Activated CD4-positive, alpha-beta T cell treated with anti-CD3 and anti-CD28 coated beads for 36 hours (primary cell): ENCODE results near the gene PNPLA1. TPM values are rescaled to one million over a fixed set of nuclear protein-coding genes. Genes with fewer than 3 reads are reported as not detected.

Source experiments
- ATAC-seq: fragments of 200-7000 bp; cut with Tn5 transposase; one replicate; pipeline ENCODE4 v1.10.0; 2021; ENCODE audit warnings: mild to moderate bottlenecking, moderate library complexity
- CTCF ChIA-PET: fragments of 350-600 bp; sonication (Branson Sonifier 250); formaldehyde crosslinking; loops from one replicate; lab custom pipeline; 2021; ENCODE audit warnings: antibody characterized with exemption; lab: Charles Lee
- POLR2A ChIA-PET: fragments of 350-600 bp; sonication (Branson Sonifier 250); formaldehyde crosslinking; loops from one replicate; lab custom pipeline; 2021; ENCODE audit warnings: antibody characterized with exemption, inconsistent platforms; lab: Charles Lee
- DNase-seq: peaks from one replicate; pipeline ENCODE4 v3.0.0-alpha.2; 2020
- H3K27ac Mint-ChIP-seq: one replicate; pipeline ENCODE4 v1.8.0; 2021; ENCODE audit warnings: mixed read lengths
- H3K27me3 Mint-ChIP-seq: one replicate; pipeline ENCODE4 v1.8.0; 2021; ENCODE audit warnings: mixed read lengths
- H3K36me3 Mint-ChIP-seq: one replicate; pipeline ENCODE4 v1.8.0; 2021; ENCODE audit warnings: low read depth, mixed read lengths
- H3K4me1 Mint-ChIP-seq: one replicate; pipeline ENCODE4 v1.8.0; 2021; ENCODE audit warnings: mixed read lengths
- H3K4me3 Mint-ChIP-seq: one replicate; pipeline ENCODE4 v1.8.0; 2021; ENCODE audit warnings: mild to moderate bottlenecking, moderate library complexity, mixed read lengths
- H3K9me3 Mint-ChIP-seq: one replicate; pipeline ENCODE4 v1.8.0; 2021; ENCODE audit warnings: low read depth, mixed read lengths
- intact Hi-C, 2 experiments: fragments of 100-400 bp; cut with DNase I in 1 of 2; cut with micrococcal nuclease in 1 of 2; formaldehyde crosslinking; loops; one replicate each; pipeline versions ENCODE4 v1.14.2 to v1.15.1; 2022 to 2024; cut with DNase I, micrococcal nuclease
- total RNA-seq, 2 experiments: library from RNA; stranded (reverse); gene quantifications; one replicate each; pipeline ENCODE4 v1.2.3, GENCODE V29; 2021

Gene PNPLA1
- total RNA-seq, 2 experiments from 2014 or later, result not detected

DNA sequence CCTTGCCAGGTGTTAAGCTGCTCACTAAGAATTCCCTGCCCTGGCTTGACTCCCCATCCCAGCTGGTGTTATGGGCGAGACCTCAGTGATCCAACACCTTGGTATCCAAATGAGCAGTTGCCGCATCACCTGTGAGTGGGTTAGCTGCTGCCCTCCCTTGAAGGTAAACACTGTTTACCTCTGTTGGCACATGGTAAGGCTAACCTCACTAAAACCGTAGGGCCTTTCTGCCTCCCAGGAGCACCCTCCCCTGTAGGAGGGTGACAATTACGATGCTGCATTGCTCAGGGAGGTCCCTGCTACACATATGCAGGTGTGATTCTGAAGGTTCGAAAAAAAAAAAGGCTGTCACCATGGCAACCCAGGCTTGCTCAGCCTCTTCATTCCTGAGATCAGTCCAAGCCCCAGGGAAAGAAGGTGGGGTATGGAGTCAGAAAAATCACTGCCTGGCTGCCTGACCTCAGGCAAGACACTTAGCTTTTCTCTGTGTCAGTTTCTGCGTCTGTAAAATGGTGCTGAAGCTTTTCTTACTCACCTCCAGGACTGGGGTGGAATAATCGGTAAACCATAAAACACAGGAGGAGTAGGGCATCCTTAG, 19.5 kb downstream of the PNPLA1 start:
- Mint-ChIP-seq H3K4me1 (peaks cover 7% of the 10 kb centered on the region), H3K36me3 (no peaks in the 10 kb centered on the region), H3K4me3 (no peak overlapping the region), H3K9me3 (no peaks in the 10 kb centered on the region), H3K27ac (no peak overlapping the region), H3K27me3 (peaks cover 13% of the 10 kb centered on the region)
- DNase-seq, result no peak
- CTCF ChIA-PET, result interaction anchor here (0.6 to 1.4 kb wide), 4 partner anchors 14 to 52 kb away, joined by 3 to 9 read pairs (median 3); no protein-coding TSS in a partner anchor
- intact Hi-C loops, result no loop called here
- no peak for ATAC-seq
- POLR2A ChIA-PET, result no interaction called here

DNA sequence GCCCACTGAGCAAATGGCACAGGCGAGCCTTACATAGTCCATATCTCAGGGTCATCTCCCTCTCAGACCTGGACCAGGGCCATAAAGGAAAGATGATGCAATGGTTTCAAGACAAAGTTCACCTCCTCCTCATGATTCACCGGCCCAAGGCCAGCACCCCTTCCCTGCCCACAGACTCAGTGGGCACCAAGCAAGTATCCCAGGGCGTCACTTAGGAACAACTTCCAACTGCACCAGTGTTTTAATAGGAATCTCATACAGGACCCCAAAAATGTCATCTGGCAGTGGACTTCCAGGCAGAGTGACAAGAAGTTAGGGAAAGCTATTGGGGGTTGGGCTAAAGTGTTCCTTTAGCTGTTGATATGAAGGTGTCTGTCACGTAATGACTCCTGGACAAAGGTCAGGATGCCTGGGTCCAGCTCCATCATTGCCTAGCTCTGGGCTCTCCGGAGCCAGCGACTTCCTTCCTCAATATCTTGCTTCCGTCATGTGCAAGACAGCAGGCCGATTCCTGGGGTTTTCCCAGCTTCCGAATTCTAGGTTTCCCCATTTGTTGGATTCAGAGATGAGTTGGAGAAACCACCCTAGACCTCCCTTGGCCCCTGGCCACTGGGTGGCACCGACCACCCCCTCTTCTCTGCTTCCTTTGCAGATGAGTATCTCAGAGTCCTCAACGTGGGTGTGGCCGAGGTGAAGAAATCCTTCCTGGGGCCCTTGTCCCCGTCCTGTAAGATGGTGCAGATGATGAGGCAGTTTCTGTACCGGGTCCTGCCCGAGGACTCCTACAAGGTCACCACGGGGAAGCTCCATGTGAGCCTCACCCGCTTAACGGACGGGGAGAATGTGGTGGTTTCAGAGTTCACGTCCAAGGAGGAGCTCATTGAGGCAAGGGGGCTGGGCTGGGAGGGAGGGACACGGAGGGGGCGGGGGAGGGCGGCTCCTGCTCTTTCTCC, 21.1 kb downstream of the PNPLA1 start:
- H3K9me3 Mint-ChIP-seq, result no peaks in the 10 kb centered on the region
- ChIA-PET CTCF (interaction anchor here (0.5 to 3.2 kb wide), 4 partner anchors 8 to 325 kb away, joined by 3 to 16 read pairs (median 3); no protein-coding TSS in a partner anchor), POLR2A (no interaction called here)
- no peak for ATAC-seq
- H3K4me3 Mint-ChIP-seq, result no peak overlapping the region
- H3K27me3 Mint-ChIP-seq, result peaks cover 1% of the 10 kb centered on the region
- intact Hi-C loops, result no loop called here
- DNase-seq, result no peak
- H3K4me1 Mint-ChIP-seq, result peaks cover 7% of the 10 kb centered on the region
- no peaks in the 10 kb centered on the region for H3K36me3 Mint-ChIP-seq
- no peak overlapping the region for H3K27ac Mint-ChIP-seq

DNA sequence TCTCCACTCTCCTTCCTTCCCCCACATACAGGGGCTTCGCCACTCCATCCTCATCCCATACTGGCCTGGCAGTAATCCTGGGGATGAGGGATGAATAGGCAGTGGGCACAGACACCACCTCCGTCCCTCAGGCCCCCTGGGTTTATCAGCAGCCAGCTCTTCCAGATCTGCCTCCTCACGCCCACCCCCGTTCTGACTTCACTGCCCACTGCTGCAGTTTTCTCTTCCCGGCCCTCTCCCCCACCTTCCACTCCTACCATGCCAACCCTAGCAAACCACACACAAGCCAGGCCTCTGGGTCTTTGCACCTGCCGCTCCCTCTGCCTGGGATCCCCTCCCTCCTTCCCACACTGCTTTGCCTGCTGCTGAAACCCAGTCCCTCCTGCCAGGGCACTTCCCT, 22.3 kb downstream of the PNPLA1 start:
- ChIA-PET POLR2A (interaction anchor here (0.6 kb wide), 2 partner anchors 156 to 775 kb away, joined by 3 to 7 read pairs; no protein-coding TSS in a partner anchor), CTCF (interaction anchor here (0.8 to 3.2 kb wide), 2 partner anchors 9 to 11 kb away, joined by 3 to 16 read pairs; no protein-coding TSS in a partner anchor)
- no peak for DNase-seq
- Mint-ChIP-seq H3K27me3 (no peaks in the 10 kb centered on the region), H3K27ac (no peak overlapping the region), H3K9me3 (no peaks in the 10 kb centered on the region), H3K4me3 (no peak overlapping the region), H3K4me1 (peaks cover 7% of the 10 kb centered on the region), H3K36me3 (no peaks in the 10 kb centered on the region)
- no peak for ATAC-seq
- intact Hi-C loops, result no loop called here

DNA sequence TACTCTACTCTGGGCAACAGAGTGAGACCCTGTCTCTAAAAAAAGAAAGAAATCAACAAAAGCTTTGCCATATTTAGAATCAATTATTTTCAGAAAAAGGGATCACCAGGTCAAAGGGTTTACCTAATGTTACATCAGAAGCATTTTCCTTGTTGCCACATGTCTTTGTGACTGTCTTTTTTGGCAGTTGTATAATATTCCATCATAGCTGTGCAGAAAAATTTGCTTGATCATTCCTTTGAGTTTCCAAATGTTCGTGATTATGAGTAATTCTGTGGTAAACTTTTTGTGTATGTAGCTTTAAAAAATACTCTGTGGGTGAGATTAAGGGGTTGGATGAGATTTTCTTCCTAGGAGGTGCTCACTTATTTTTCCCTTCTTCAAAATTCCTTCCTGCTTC, 26.4 kb downstream of the PNPLA1 start:
- no peaks in the 10 kb centered on the region for H3K9me3 Mint-ChIP-seq
- ATAC-seq (no peak), DNase-seq (no peak)
- H3K4me3 Mint-ChIP-seq, result no peak overlapping the region
- no peak overlapping the region for H3K27ac Mint-ChIP-seq
- H3K27me3 Mint-ChIP-seq, result no peaks in the 10 kb centered on the region
- intact Hi-C loops, result no loop called here
- ChIA-PET POLR2A (no interaction called here), CTCF (interaction anchor here (0.5 to 1.6 kb wide), 8 partner anchors 10 to 476 kb away, joined by 3 to 6 read pairs (median 3); no protein-coding TSS in a partner anchor)
- H3K4me1 Mint-ChIP-seq, result no peaks in the 10 kb centered on the region
- H3K36me3 Mint-ChIP-seq, result no peaks in the 10 kb centered on the region

DNA sequence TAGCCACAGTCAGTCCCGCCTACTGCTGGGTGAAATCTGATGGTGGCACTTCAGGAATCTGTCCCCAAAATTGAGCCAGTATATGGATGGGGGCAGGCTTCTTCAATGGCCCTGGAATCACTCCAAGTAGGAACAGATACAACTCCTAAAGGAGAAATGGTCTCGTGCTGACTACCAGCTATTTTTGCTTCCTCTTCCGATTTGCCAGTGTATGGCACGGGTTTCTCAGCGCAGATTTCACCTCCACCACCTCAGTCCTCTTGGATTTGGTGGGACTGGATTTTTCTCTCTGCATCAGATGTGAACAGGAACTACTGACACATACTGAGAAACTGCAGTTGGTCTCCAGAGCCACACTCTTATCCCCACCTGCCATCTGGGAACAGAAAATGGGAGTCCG, 27.2 kb downstream of the PNPLA1 start:
- Mint-ChIP-seq H3K27me3 (peaks cover 3% of the 10 kb centered on the region), H3K36me3 (no peaks in the 10 kb centered on the region), H3K4me3 (no peak overlapping the region), H3K4me1 (no peaks in the 10 kb centered on the region), H3K27ac (no peak overlapping the region), H3K9me3 (no peaks in the 10 kb centered on the region)
- ATAC-seq, result no peak
- POLR2A ChIA-PET, result no interaction called here
- CTCF ChIA-PET, result interaction anchor here (0.9 to 1.6 kb wide), 4 partner anchors 9 to 64 kb away, joined by 3 to 6 read pairs (median 4); no protein-coding TSS in a partner anchor
- intact Hi-C loops, result no loop called here
- no peak for DNase-seq

DNA sequence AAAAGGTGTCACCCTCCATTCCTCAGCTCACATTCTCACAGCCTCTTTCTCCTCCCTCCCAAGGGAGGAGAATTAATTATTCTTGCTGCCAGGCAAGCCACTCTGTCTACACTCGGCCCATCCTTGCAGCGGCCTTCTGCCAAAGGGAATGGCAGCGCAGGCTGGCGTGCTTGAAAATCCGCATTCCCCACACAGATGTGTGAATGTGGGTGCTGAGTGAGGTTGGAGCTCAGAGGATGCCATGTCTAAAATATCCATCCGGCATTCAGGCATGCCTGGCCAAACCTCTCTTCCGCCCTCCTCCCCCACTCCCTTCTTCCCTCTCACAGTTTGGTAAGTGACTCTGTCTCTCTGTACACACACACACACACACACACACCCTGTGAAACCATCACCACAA, 27.7 kb downstream of the PNPLA1 start:
- intact Hi-C loops, result no loop called here
- POLR2A ChIA-PET, result no interaction called here
- CTCF ChIA-PET, result interaction anchor here (1.4 to 1.6 kb wide), 3 partner anchors 8 to 64 kb away, joined by 3 to 5 read pairs (median 3); no protein-coding TSS in a partner anchor
- no peak for DNase-seq
- Mint-ChIP-seq H3K4me1 (no peaks in the 10 kb centered on the region), H3K4me3 (no peak overlapping the region), H3K9me3 (no peaks in the 10 kb centered on the region), H3K36me3 (no peaks in the 10 kb centered on the region), H3K27ac (no peak overlapping the region), H3K27me3 (peaks cover 3% of the 10 kb centered on the region)
- no peak for ATAC-seq

DNA sequence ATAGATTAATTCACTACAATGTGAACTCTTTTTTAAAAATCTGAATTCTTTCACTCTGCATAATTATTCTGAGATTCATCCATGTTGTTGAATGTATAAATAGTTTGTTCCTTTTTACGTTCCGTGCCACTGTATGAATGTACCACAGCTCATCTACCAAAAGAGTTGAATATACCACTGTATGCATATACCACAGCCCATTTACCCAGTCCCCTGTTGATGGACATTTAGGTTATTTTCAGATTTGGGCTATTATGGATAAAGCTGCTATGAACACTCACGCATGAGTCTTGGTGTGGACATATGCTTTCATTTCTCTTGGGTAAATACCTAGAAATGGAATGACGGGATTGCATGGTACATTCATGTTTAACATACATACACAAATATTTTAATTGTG, 28.2 kb downstream of the PNPLA1 start:
- DNase-seq (no peak), ATAC-seq (no peak)
- ChIA-PET POLR2A (no interaction called here), CTCF (interaction anchor here (1.5 kb wide), 1 partner anchor 43 kb away, joined by 6 read pairs; no protein-coding TSS in a partner anchor)
- H3K27me3 Mint-ChIP-seq, result peaks cover 3% of the 10 kb centered on the region
- no peaks in the 10 kb centered on the region for H3K9me3 Mint-ChIP-seq
- H3K27ac Mint-ChIP-seq, result no peak overlapping the region
- intact Hi-C loops, result no loop called here
- no peaks in the 10 kb centered on the region for H3K36me3 Mint-ChIP-seq
- H3K4me1 Mint-ChIP-seq, result no peaks in the 10 kb centered on the region
- H3K4me3 Mint-ChIP-seq, result no peak overlapping the region

DNA sequence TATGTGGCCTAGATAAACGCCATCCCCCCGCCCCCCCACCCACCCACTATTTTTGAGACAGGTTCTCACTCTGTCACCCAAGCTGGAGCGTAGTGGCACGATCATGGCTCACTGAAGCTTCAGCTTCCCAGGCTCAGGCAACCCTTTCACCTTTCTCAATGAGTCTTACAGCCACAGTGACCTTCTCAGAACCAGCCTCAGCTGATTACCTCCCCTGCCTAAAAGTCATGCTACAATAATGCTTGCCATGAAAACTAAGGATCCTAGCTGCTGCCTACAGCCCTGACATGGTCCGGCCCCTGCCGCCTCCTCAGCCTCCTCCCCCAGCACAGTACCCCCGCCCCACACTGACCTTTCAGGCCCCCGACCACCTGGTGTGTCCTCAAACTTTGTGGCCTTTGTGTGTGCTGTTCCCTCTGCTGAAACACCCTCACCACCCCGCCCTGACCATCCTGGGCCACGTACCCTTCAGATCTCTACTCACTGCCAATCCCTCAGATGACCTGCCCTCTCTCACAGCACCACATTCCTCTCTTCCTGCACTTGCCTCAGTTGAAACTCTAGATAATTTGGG, 31.3 kb downstream of the PNPLA1 start:
- DNase-seq, result no peak
- no peak overlapping the region for H3K4me3 Mint-ChIP-seq
- ChIA-PET CTCF (interaction anchor here (0.8 to 5.4 kb wide), 3 partner anchors 15 to 695 kb away, joined by 3 to 54 read pairs (median 3); no protein-coding TSS in a partner anchor), POLR2A (no interaction called here)
- peaks cover 3% of the 10 kb centered on the region for H3K27me3 Mint-ChIP-seq
- intact Hi-C loops, result no loop called here
- no peaks in the 10 kb centered on the region for H3K4me1 Mint-ChIP-seq
- no peaks in the 10 kb centered on the region for H3K36me3 Mint-ChIP-seq
- no peak for ATAC-seq
- H3K9me3 Mint-ChIP-seq, result no peaks in the 10 kb centered on the region
- H3K27ac Mint-ChIP-seq, result no peak overlapping the region

DNA sequence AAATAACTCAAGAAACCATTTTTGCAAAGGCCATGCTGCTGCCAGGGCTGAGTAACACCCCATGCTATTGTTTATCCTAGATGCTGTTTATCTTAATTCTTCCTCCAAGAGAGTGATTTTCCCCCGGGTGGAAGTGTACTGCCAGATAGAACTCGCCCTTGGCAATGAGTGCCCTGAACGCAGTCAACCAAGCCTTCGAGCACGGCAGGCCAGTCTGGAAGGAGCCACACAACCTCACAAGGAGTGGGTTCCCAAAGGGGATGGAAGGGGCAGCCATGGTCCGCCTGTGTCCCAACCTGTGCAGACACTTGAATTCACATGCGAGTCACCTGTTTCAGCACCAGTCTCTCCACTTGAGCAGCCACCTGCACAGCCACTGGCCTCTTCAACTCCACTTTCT, 31.9 kb downstream of the PNPLA1 start:
- ATAC-seq (no peak), DNase-seq (no peak)
- ChIA-PET CTCF (interaction anchor here (0.6 to 5.4 kb wide), 33 partner anchors 9 to 275 kb away, joined by 3 to 54 read pairs (median 4); partner anchors contain the start of genes BNIP5 and MAPK14), POLR2A (interaction anchor here (0.5 to 0.8 kb wide), 2 partner anchors 98 to 331 kb away, joined by 3 to 4 read pairs; no protein-coding TSS in a partner anchor)
- Mint-ChIP-seq H3K4me1 (no peaks in the 10 kb centered on the region), H3K4me3 (no peak overlapping the region), H3K27me3 (peaks cover 3% of the 10 kb centered on the region), H3K27ac (no peak overlapping the region), H3K9me3 (no peaks in the 10 kb centered on the region), H3K36me3 (no peaks in the 10 kb centered on the region)
- intact Hi-C loops, result loop anchor here (1.0 to 2.0 kb wide), 4 partner anchors 59 to 379 kb away; partner anchors contain the start of gene MAPK14 (in 1 of the 2)

DNA sequence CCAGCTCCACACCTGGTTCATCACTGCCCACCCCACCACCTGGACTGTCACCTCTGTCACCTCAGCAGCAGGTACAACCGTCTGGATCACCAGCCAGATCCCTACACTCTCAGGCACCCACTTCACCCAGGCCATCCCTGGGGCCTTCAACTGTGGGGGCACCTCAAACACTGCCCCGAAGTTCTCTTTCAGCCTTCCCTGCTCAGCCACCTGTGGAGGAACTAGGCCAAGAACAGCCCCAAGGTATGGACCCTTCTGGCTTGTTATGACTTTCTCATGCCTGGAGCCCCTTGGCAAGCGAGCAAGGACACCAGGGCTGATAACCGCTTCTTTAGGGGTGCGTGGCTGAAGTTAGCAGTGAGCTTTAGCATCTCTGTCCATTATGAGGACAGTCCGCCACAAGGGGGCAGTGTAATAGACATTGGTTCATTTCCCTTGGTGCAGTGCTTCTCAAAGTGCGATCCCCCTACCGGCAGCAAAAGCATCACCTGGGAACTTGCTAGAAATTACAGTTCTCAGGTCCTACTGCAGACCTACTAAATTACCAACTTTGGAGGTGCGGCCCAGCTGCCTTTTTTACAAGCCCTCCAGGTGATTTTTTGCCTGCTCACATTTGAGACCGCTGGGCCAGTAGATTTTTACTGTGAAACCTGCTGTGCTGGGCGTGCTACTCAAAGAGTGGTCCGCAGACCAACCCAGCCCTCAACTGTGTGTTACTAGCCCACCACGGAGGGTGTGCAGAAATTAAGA, 32.5 kb downstream of the PNPLA1 start:
- DNase-seq (peak; percentile 96), ATAC-seq (peak; percentile 99)
- ChIA-PET POLR2A (interaction anchor here (0.5 to 0.8 kb wide), 2 partner anchors 99 to 332 kb away, joined by 3 to 4 read pairs; no protein-coding TSS in a partner anchor), CTCF (interaction anchor here (0.6 to 5.4 kb wide), 39 partner anchors 10 to 280 kb away, joined by 3 to 54 read pairs (median 4); partner anchors contain the start of genes BNIP5 and MAPK14)
- Mint-ChIP-seq H3K9me3 (no peaks in the 10 kb centered on the region), H3K4me1 (no peaks in the 10 kb centered on the region), H3K27me3 (peaks cover 3% of the 10 kb centered on the region), H3K27ac (no peak overlapping the region), H3K36me3 (no peaks in the 10 kb centered on the region), H3K4me3 (no peak overlapping the region)
- intact Hi-C loops, result loop anchor here (1.0 to 2.0 kb wide), 4 partner anchors 58 to 378 kb away; partner anchors contain the start of gene MAPK14 (in 1 of the 2)
